ENCODE measurements around the gene METRN.

DNA sequence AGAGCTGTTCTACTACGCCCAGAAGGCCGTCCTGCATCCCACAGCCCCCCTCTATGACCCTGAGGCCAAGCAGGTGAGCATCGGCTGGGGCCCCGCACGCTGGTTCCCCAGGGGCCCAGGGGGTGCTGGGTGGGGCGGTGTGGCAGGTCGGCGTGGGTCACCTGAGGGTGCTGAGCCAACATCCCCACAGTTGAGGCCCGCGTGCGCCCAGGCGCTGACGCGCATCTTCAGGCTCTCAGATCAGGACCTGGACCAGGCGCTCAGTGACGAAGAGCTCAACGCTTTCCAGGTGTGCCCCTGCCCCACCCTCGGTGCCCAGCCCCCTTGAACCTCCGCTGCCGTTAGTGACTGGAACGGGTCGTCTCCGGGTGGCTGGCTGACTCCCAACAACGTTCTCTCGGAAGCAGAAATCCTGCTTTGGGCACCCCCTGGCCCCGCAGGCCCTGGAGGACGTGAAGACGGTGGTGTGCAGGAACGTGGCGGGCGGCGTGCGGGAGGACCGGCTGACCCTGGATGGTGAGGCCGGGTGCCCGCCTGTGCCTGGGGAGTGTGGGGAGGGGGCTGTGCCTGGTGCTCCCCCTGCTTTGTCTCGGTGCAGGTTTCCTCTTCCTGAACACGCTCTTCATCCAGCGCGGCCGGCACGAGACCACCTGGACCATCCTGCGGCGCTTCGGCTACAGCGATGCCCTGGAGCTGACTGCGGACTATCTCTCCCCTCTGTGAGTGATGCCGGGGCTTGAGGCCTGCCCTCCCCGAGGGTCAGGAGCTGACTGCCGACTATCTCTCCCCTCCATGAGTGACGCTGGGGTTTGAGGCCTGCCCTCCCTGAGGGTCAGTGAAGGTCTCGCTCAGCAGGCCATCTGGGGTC, 44.2 kb upstream of the METRN start:
- no peak for TF ChIP-seq CTCF (IDR thresholded peaks at IDR 0.05; ENCODE audit: low read depth, low read length)
- TF ChIP-seq EZH2phosphoT487 (IDR thresholded peaks at IDR 0.05; ENCODE audit: low read depth), result no peak
